Subcutaneous abdominal adipose tissue (tissue), 5 donors: Measurements from ENCODE around the gene ACP7.
"Not testable (repeated sequence)": the region's sequence is repeated elsewhere in the genome, so short reads cannot be mapped to it uniquely, and the experiment has no call there.

Source experiments
- H3K27ac ChIP-seq: one replicate; pipeline ENCODE4 v1.7.0; 2013; ENCODE audit warnings: low read depth, mild to moderate bottlenecking, inconsistent platforms, low read length, moderate library complexity
- H3K27me3 ChIP-seq, 5 donors: one replicate each; pipeline ENCODE4 v1.7.0; 2013; ENCODE audit warnings: low read length in 5 of 5, inconsistent platforms in 1 of 5; ENCODE audit not compliant: control insufficient read depth in 5 of 5, insufficient read depth in 4 of 5
- H3K36me3 ChIP-seq, 5 donors: one replicate each; pipeline ENCODE4 v1.7.0; 2013; ENCODE audit warnings: low read length in 5 of 5; ENCODE audit not compliant: control insufficient read depth in 5 of 5, insufficient read depth in 5 of 5
- H3K4me1 ChIP-seq, 5 donors: one replicate each; pipeline ENCODE4 v1.7.0; 2013; ENCODE audit warnings: low read length in 5 of 5, mild to moderate bottlenecking in 3 of 5, moderate library complexity in 1 of 5; ENCODE audit not compliant: control insufficient read depth in 5 of 5, insufficient read depth in 5 of 5
- H3K4me3 ChIP-seq, 5 donors: one replicate each; pipeline ENCODE4 v1.7.0; 2013; ENCODE audit warnings: low read length in 5 of 5, low read depth in 1 of 5
- H3K9ac ChIP-seq, 5 donors: one replicate each; pipeline ENCODE4 v1.7.0; 2013; ENCODE audit warnings: low read length in 5 of 5, mild to moderate bottlenecking in 4 of 5, moderate library complexity in 3 of 5
- H3K9me3 ChIP-seq, 5 donors: one replicate each; pipeline ENCODE4 v1.7.0; 2013; ENCODE audit warnings: low read length in 5 of 5; ENCODE audit not compliant: control insufficient read depth in 5 of 5
- donor health status: healthy.
- donor health status: healthy.
- donor health status: healthy.
- donor health status: healthy.
- donor health status: healthy.

ACP7 gene

GRCh38 chr19:39053276-39054090, 30.7 kb upstream of the ACP7 start:
- H3K4me1 ChIP-seq = no peaks in the 10 kb centered on the region
- no peaks in the 10 kb centered on the region for H3K27me3 ChIP-seq
- H3K36me3 ChIP-seq = no peaks in the 10 kb centered on the region
- no peak overlapping the region for H3K9ac ChIP-seq
- H3K9me3 ChIP-seq = peaks cover 0 to 6% (median 5%) of the 10 kb centered on the region in 5 donors
- H3K4me3 ChIP-seq = no peak overlapping the region
- no peak overlapping the region for H3K27ac ChIP-seq

GRCh38 chr19:39054091-39054470, 30.1 kb upstream of the ACP7 start:
- Histone ChIP-seq H3K9ac (no peak overlapping the region), H3K9me3 (peaks cover 0 to 6% (median 5%) of the 10 kb centered on the region in 5 donors), H3K27ac (no peak overlapping the region), H3K27me3 (no peaks in the 10 kb centered on the region), H3K4me3 (no peak overlapping the region), H3K36me3 (no peaks in the 10 kb centered on the region), H3K4me1 (no peaks in the 10 kb centered on the region)

- no peaks in the 10 kb centered on the region for H3K36me3 ChIP-seq
- H3K4me3 ChIP-seq = no peak overlapping the region
- H3K9ac ChIP-seq = no peak overlapping the region
- H3K9me3 ChIP-seq = peaks cover 0 to 6% (median 5%) of the 10 kb centered on the region in 5 donors
- no peaks in the 10 kb centered on the region for H3K4me1 ChIP-seq
- peaks cover 0 to 2% (median 0%) of the 10 kb centered on the region in 5 donors for H3K27me3 ChIP-seq
- no peak overlapping the region for H3K27ac ChIP-seq
These were observed 26.6 kb upstream of the ACP7 start for GRCh38 chr19:39057615-39058014.

- Histone ChIP-seq H3K9me3 (peaks cover 0 to 6% (median 5%) of the 10 kb centered on the region in 5 donors), H3K4me3 (no peak overlapping the region), H3K9ac (no peak overlapping the region), H3K36me3 (no peaks in the 10 kb centered on the region), H3K27ac (no peak overlapping the region), H3K27me3 (peaks cover 0 to 2% (median 0%) of the 10 kb centered on the region in 5 donors), H3K4me1 (no peaks in the 10 kb centered on the region)
These were observed 24.9 kb upstream of the ACP7 start for GRCh38 chr19:39059302-39059701.

- peaks cover 0 to 2% (median 0%) of the 10 kb centered on the region in 5 donors for H3K27me3 ChIP-seq
- H3K36me3 ChIP-seq = no peaks in the 10 kb centered on the region
- no peak overlapping the region for H3K27ac ChIP-seq
- H3K9me3 ChIP-seq = no peaks in the 10 kb centered on the region
- H3K4me3 ChIP-seq = no peak overlapping the region
- no peaks in the 10 kb centered on the region for H3K4me1 ChIP-seq
- H3K9ac ChIP-seq = no peak overlapping the region
These were observed 24.0 kb upstream of the ACP7 start for GRCh38 chr19:39060171-39060570.

- Histone ChIP-seq H3K27ac (no peak overlapping the region), H3K9me3 (no peaks in the 10 kb centered on the region), H3K36me3 (no peaks in the 10 kb centered on the region), H3K27me3 (peaks cover 0 to 4% (median 0%) of the 10 kb centered on the region in 5 donors), H3K9ac (no peak overlapping the region), H3K4me1 (no peaks in the 10 kb centered on the region), H3K4me3 (no peak overlapping the region)
These were observed 19.8 kb upstream of the ACP7 start for GRCh38 chr19:39064405-39064804.

- no peak overlapping the region for H3K9ac ChIP-seq
- H3K4me1 ChIP-seq = no peaks in the 10 kb centered on the region
- H3K4me3 ChIP-seq = no peak overlapping the region
- H3K9me3 ChIP-seq = no peaks in the 10 kb centered on the region
- no peak overlapping the region for H3K27ac ChIP-seq
- H3K27me3 ChIP-seq = peaks cover 0 to 4% (median 3%) of the 10 kb centered on the region in 5 donors
- H3K36me3 ChIP-seq = no peaks in the 10 kb centered on the region
These were observed 18.2 kb upstream of the ACP7 start for GRCh38 chr19:39065928-39066327.

- H3K27ac ChIP-seq = no peak overlapping the region
- no peaks in the 10 kb centered on the region for H3K9me3 ChIP-seq
- H3K36me3 ChIP-seq = no peaks in the 10 kb centered on the region
- H3K4me1 ChIP-seq = no peaks in the 10 kb centered on the region
- H3K27me3 ChIP-seq = peaks cover 0 to 5% (median 3%) of the 10 kb centered on the region in 5 donors
- no peak overlapping the region for H3K9ac ChIP-seq
- H3K4me3 ChIP-seq = no peak overlapping the region
These were observed 17.1 kb upstream of the ACP7 start for GRCh38 chr19:39067104-39067503.

GRCh38 chr19:39068259-39068658, 15.9 kb upstream of the ACP7 start:
- H3K4me3 ChIP-seq, H3K27ac ChIP-seq: not testable (repeated sequence)

GRCh38 chr19:39070888-39071287, 13.3 kb upstream of the ACP7 start:
- H3K9ac ChIP-seq = no peak overlapping the region
- no peaks in the 10 kb centered on the region for H3K4me1 ChIP-seq
- H3K4me3 ChIP-seq = no peak overlapping the region
- H3K27ac ChIP-seq = no peak overlapping the region
- no peaks in the 10 kb centered on the region for H3K36me3 ChIP-seq
- no peaks in the 10 kb centered on the region for H3K9me3 ChIP-seq
- H3K27me3 ChIP-seq = peaks cover 0 to 5% (median 3%) of the 10 kb centered on the region in 5 donors

More at GRCh38 chr19:39068259-39068658, 15.9 kb upstream of the ACP7 start:
- not testable (repeated sequence) for H3K9ac ChIP-seq, H3K9me3 ChIP-seq, H3K36me3 ChIP-seq, H3K27me3 ChIP-seq, H3K4me1 ChIP-seq
